HG03442 (cell line): ENCODE results near the gene BAHCC1.

Experiments used
- ATAC-seq: cut with Tn5 transposase; IDR thresholded peaks from one replicate; pipeline ENCODE4 v1.9.1; 2021; ENCODE audit warnings: mild to moderate bottlenecking, moderate library complexity; ENCODE audit not compliant: unreplicated experiment

Gene BAHCC1

DNA sequence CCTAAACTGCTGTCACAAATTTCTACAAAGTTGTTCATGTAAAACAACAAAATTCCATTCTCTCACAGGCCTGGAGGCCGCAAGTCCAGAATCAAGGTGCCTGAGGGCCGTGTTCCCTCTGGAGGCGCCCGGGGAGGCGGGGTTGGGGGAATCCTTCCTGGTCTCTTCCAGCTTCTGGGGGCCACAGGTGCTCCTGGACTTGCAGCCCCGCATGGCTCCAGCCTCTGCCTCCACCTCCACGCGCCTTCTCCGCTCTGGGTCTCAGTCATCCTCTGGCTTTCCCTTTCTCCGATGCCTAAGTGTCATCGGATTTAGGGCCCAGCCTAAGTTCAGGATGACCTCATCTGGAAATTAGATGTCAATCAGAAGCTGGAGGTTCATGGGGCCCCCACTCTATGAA is 28.6 kb upstream of the BAHCC1 start:
- no peak for ATAC-seq

DNA sequence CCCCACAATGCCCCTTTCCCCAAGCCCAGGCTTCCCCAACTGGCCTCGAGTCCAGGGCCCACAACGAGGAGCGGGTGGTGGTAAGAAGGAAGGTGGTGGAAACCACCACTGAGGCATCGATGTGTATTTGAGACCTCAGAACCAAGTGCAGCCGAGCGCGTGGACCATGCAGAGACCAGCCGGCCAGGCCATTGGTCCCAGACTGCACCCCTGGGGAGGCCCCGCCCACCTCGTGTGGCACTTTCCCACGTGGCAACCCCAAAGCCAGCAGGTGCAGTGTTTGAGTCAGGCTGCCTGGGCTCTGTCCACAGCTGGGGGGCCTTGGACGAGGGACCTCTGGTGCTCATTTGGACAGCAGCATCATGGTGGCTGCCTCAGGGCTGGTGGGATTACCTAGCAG is 28.1 kb upstream of the BAHCC1 start:
- no peak for ATAC-seq

DNA sequence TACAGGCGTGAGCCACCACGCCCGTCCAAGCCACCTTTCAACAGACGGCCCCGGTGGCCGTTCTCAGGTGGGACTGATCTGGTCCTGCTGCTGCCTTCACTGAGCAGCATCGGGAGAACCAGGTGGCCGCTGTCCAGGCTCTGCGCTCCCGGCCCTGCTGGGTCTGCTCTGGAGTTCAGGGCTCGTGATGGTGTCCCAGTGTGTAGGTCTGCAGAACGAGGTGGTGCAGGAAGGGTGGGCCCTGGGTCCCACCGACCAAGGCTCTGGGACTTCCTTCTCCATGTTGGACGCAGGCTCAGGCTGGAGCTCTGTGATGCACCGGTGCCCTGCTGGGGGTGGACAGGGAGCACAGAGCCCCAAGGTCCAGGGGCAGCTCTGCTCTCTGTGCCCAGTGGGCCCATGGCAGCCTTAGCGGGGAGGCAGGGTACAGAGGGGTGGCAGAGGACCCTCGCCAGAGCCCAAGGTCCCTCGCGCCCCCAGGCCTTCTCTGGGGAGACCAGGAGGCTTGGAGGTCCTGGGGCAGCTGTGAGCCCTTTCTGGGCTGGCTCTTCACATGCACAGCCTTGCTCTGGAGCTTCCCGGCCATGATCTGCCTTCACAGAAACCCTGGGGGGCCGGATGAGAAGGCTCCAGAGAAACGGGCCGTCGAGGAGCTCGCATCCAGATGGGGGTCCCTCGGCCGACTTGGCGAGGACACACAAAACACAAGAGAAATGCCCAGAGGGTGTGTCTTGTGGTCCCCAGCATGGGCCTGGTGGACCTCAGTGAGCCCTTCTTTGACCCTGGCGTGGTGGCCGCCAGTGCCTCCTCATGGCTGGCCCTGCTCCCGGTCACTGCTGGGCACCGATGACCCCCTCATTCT is 26.9 kb upstream of the BAHCC1 start:
- ATAC-seq, result no peak

DNA sequence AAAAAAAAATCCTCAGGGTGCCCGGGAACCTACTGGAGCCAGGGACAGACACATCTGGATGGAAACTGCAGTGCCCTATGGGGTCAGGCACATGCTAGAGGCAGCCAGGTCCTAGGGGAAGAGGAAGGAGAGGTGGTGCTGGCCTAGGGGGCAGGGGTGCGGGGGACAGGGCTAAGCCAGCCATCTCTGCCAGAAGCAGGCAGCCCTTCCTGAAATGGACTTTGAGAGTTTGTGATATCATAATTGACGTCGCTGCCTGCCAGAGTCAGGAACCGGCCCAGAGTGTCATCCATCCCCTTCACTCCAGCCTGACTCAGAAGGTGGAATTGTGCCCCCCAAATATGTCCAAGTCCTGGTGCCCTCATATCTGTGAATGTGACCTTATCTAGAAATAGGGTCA is 25.0 kb upstream of the BAHCC1 start:
- no peak for ATAC-seq

DNA sequence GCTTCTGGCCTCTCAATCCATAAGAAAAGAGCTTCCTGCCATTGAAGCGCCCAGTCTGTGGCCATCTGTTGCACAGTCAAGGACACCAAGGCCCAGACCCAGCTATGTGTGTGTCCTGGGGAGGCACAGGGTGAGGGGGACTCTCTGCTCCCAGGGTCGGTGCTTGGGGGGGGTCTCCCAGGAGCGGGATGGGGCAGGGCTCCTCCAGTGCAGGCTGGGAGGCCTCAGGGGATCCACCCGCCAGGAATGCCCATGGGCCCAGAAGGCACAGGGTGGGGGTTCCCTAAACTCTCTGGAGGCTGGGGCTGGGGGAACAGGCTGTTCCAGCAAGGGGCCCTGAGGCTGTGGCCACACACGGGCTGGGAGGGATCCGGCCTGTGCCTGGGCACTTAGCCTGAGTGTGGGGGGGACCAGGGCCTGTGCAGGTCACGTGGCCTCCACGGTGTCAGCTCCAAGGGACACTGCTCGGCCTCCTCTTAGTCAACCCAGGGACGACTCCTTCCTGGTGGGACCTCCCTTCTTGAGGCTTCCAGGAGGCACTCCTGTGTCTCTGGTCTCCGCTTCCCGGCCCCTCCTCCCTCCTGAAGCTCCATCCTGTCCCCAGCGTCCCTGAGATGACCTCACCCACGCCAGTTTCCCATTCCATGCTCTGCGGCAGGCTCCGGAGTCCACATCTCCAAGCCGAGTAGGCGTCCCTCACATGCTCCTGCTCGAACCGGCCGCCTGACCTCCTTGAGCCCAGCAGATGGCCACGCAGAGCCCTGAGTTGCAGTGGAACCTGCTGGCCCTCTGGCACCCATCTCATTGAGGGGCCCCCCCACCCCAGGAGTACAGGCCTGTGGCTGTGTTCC is 23.1 kb upstream of the BAHCC1 start:
- no peak for ATAC-seq

DNA sequence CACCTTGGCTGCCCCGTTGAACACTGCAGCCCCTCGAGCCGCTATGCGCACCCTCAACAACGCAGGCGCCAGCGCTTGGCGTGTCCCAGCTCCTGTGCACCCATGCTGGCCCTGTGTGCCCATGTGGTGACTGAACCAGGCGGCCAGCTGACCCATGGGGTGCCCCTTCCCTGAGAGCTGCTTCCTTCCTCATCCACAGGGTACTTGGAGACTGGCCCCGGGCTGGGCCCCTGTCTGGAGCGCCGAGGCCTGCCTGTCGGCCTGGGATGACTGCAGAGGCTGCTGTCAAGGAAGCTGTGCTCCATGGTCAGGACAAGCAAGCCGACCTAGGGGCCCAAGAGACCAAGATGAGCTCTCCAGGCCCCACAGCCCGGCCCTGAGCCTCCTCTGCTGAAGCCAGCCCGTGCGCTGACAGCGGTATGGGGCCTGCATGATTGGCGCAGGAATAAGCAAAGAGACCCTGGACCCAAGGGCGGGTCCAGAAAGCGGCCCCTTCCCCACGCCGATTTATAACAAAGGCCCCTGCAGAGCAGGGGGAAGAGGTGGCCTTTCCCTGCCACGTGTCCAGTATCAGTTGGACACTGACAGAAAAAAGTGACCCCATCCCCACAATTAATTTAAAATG is 21.6 kb upstream of the BAHCC1 start:
- no peak for ATAC-seq

DNA sequence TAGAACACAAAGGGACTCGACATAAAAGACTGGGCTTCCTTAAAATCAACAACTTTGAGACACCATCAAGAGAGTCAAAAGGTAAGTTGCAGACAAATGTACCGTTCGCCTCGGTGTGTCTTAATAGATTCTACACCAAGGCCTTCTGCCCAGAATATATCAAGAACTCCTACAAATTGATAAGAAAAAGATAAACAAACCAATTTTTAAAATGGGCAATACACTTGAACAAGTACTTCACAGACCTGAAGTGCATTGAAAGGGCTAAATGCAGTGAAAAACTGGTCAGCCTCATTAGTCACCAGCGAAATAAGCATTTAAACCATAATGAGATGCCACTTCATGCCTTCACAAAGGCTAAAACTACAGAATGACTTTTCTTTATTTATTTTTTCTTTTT is 20.4 kb upstream of the BAHCC1 start:
- no peak for ATAC-seq

DNA sequence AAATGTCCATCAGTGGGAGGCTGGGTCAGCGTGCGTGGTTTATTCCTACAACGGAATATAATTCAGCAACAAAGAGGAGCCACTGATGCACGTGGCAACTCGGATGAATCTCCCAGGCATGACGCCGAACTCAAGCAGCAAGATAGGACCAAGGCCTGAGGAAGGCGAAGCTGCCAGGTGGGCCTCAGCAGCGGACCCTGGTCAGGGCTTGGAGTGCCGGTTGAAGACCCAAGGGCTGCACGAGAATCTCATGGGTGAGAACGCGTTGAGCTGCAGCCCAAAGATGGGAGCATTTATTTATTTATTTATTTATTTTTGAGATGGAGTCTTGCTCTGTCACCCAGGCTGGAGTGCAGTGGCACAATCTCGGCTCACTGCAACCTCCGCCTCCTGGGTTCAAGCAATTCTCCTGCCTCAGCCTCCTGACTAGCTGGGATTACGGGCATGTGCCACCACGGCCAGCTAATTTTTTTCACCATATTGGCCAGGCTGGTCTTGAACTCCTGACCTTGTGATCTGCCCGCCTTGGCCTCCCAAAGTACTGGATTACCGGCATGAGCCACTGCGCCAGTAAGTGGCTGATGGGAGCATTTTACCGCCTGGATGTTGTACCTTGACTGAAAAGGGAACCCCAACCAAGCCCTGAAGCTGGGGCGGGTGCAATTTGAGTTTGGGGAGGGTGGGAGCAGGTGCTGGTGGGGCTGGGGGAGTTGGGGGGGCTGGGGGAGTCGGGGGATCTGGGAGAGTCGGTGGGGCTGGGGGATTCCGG is 18.1 kb upstream of the BAHCC1 start:
- ATAC-seq, result no peak

DNA sequence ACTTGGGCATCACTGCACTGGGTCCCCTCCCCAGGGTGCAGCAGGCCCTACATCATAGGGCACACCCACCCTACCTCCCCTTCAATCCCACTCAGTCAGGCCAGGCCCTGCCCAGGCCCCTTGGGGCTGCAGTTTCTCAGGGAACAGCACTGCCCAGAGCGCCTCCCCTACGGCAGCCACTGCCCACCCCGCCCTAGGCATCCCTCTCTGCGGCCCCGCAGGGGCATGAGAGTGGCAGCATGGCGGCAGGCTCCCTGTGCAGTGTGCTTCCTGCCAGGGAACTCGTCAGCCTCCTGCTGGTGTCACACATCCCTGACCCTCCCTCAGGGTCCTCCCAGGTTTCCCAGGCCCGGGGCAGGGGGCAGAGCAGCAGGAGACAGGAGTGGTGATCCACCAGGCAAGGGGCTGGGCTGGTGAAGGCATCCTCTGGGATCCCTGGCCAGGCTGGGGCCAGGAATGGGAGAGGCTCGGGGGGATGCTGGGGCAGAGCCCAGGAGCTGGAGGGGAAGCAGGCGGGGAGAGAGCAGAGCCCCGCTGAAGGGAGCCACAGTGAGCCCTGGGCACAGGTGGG is 16.2 kb upstream of the BAHCC1 start:
- ATAC-seq, result no peak

DNA sequence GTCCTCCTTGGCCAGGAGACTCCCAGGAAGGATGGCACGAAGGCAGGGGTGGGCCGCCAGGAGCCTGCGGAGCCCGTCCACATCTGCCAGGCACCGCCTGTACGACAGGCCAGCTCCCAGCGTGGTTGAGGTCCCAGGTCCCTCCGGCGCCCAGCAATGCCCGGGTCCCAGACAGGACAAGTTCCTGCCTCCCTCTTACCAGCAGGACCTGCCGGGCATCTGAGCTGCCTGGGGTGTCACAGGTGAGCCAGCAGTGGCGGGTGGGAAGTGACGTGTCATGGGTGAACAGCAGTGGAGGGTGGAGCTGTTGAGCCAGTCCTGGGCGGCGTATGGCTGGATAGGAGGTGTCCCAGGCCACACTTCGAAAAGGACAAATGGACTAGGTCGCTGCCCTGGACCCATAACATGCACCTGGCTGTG is 15.7 kb upstream of the BAHCC1 start:
- ATAC-seq, result no peak

DNA sequence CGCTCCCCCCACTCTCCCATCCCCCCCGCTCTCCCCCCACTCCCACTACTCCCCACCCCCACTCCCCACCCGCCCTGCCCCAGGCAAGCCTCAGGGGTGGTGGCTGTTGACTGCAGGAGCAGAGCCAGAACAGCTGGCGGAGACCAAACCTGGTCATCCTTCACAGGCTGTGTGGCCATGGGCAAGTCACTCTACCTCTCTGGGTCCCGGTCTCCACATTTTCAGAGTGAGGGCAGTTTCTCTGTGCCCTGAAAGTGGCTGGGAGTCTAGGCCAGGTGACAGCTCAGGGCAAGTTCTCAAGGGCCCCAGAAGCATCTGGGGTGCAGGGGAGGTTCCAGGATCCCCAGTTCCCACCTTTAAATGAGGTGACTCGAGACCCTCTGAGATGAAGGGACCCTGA is 15.1 kb upstream of the BAHCC1 start:
- ATAC-seq, result no peak

DNA sequence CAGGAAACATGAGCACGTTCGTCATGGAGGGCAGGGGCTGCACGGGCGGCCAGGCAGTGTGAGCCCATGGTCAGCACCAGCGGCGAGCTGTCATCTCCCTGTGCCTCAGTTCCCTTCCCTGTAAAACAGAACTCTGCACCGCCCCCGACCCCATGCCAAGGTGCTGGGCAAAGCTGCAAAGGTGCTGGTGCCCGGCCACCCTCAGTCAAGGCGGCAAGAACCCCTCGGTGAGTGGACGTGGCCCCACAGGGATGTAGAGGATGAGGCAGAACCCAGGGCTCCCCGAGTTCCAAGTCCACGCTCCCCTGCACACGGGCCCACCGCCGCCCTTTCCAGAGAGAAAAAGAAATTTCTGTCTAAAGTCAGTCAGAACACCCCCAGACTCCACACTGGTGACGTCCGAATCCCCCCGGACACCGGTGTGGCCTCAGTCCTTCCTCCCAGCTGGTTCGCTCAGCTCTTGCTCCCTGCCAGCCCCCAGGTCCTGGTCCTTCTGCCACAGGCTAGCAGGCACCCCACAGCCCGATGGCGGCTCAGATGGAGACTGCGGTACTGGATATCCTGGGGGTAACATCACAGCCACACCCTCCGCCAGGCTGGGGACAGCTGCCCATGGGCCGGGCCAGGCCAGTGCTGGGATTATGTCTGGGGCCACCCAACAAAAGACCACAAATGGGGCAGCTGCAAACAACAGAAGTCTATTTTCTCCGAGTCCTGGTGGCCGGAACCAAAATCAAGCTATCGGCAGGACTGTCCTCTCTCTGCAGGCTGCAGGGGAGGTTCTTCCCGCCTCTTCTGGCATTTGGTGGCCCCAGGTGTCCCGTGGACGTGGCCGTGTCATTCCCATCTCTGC is 14.4 kb upstream of the BAHCC1 start:
- ATAC-seq, result no peak

DNA sequence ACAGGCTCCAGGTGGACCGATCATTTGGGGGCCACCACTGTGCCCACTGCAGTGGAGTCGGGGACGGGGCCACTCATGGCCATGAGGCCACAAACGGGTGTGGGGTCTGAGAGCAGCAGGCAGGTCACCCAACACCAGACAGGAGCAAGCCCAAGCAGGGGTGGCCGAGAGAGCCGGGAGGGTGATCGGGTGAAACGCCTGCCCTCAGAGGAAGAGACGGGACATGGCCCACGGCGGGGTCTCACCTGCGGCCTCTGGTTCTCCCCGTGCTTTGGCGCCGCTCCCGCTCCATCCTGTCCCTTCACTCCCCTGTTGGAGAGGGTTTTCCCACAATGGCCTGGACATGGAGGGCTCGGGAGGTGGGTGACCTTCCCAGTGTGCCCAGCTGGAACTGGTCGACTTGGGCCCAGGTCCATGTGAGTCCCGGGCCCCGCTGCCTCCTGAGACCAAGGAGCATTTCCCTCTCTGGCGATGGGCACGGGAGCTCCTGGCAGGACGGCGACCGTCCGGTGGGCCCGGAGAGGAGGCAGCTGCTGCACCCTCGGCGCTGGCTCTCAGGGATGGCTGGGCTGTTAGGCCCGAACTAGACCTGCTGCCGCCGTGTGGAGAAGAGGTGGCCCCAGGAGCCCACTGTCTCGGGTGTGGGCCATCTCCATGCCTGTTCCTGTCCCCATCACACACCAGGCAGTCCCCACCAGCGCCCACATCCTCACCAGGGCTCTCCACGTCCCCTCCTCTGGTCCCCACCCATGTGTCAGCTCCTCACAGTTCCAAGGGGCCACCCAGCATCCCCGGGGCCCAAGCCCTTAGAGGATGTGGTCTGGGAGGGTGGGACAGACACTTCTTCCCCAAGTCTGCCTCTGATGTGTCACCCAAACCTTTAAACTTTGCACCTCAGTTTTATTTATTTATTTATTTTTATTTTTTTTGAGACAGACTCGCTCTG is 13.4 kb upstream of the BAHCC1 start:
- no peak for ATAC-seq

DNA sequence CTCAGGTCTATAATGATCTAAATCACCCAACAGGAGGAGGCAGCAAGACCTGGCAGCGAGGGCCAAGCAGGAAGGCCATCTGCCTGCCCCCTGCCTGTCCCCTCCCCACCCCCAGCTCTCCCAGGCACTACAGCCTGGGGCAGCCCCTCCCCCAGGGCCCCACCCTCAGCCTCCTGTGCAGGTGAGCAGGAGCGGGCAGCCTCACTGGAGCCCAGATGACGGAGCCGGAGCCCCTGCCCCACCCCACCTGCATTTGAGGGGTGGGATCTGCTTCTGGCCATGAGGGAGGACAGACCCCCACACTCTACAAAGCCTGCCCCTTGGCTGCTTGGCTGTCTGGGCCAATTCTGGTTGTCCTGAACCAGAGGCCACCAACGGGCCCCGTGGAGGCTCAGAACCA is 12.4 kb upstream of the BAHCC1 start:
- ATAC-seq, result no peak

DNA sequence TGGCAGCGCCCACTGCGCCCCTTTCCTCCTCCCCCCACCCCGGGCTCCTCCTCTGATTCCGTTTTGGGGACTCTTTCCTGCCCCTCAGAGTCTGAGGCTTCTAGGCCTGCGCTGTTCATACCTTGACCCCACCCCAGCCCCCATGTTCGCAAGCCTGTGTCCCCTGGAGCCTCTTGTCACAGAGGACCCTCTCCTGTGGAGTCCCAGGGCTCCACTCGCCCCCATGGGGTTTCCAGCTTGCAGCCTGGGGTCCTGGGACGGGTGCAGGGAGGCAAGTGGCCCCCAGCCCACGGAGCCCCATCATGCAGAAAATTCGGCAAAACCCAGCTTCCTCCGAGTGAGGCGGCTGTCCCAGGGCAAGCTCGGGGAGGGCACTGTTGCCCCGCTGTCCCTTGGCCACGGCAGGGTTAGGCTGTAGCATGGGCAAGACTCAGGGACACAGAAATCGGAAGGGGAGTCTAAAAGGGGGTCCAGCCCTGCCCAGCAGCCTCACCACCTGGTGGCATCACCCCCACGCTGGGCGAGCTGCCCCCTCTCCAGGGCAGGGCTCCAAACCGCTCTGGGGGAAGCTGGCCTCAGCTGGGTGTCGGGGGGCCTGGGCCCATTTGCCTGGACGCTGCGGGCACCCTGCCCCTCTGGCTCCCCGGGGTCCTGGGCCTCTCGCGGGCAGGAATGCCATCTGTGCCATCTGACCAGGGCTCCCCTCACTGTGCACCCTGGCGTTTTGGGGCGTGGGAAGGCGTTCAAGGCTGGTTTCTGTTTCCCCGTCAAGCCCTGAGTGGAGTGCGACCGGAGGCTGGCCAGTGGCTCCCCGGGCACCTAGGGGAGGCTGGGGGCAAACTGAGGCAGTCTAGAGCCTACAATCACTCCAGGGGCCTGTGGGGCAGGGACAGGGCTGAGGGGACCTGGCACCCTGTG is 11.5 kb upstream of the BAHCC1 start:
- ATAC-seq, result no peak

DNA sequence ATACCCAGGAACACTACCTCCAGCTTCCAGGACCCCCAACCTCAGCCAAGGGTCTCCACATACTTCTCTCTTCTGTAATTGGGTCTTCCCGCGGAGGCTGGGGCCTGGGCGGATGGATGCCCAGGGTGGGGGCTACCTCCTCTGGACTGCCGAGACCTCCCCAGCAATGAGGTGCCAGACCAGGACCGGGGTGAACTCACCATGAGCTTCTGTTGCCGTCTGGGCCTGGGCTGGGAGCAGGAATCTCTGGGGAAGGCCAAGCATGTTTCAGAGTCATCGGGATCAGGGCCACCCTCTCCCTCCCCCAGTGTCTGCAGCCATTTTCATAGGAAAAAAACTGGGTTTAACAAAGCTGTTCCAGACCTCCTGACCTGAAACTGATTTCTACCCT is 10.3 kb upstream of the BAHCC1 start:
- ATAC-seq, result no peak

DNA sequence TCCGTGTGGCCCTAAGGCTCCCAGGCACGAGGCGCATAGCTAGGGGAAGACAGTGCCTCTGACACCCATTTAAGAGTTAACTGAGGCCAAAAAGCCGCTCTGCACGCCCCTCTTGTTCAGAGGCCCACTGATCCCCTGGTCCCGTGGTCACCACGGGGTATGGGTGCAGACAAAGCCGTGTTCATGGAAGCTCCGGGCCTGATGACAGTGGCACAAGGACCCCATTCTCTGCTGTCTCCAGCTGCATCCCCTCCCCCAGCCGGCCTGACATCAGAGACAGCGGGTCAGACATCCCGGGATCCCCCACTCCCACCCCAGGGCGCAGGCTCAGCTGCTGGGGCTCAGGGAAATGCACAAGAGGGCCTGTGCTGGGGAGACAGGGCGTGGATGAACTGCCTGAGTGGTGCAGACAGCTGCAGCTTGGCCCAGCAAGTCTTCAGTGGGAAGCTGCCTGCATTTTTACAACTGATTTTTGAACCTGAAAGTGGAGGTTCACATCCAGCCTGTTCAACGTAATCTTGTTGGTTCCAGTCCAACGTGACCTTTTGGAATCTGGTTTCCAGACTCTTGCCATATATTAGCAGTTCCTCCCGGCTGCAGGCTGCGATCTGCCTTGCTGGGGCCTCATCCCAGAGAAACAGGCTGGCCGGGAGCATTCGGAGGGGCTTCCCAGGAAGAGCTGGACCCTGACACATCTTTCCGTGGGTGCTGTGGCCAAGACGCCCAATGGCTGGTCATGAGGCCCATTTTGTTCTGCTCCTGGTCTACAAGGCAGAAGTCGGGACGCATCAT is 9.7 kb upstream of the BAHCC1 start:
- ATAC-seq, result no peak
